NCI-H1436 treated with DMSO at 0.1 percent for 48 hours (cell line): ENCODE measurements around the gene KIFAP3.
"Not testable (repeated sequence)": the region's sequence is repeated elsewhere in the genome, so short reads cannot be mapped to it uniquely, and the experiment has no call there.

Experiments
- DNase-seq: peaks from one replicate; lab custom pipeline; 2025; lab: John Stamatoyannopoulos, UW

KIFAP3 gene

GRCh38 chr1:169924063-169924462 is 150.4 kb downstream of the KIFAP3 start:
- no peak for DNase-seq

GRCh38 chr1:169921080-169921479 is 153.4 kb downstream of the KIFAP3 start:
- no peak for DNase-seq

- no peak for DNase-seq
Measured at GRCh38 chr1:169918927-169919326, 155.6 kb downstream of the KIFAP3 start.

- not testable (repeated sequence) for DNase-seq
Measured at GRCh38 chr1:169918220-169918619, 156.3 kb downstream of the KIFAP3 start.

- DNase-seq, result no peak
Measured at GRCh38 chr1:169915150-169915549, 159.3 kb downstream of the KIFAP3 start.

- no peak for DNase-seq
Measured at GRCh38 chr1:169914531-169914930, 160.0 kb downstream of the KIFAP3 start.

- DNase-seq, result no peak
Measured at GRCh38 chr1:169909499-169909898, 165.0 kb downstream of the KIFAP3 start.

GRCh38 chr1:169906938-169907337 is 167.6 kb downstream of the KIFAP3 start:
- DNase-seq, result no peak

- no peak for DNase-seq
Measured at GRCh38 chr1:169904834-169905233, 169.7 kb downstream of the KIFAP3 start.

GRCh38 chr1:169902751-169903150 is 171.7 kb downstream of the KIFAP3 start:
- no peak for DNase-seq

- no peak for DNase-seq
Measured at GRCh38 chr1:169901115-169901514, 173.4 kb downstream of the KIFAP3 start.

- DNase-seq, result no peak
Measured at GRCh38 chr1:169900571-169900970, 173.9 kb downstream of the KIFAP3 start.

- no peak for DNase-seq
Measured at GRCh38 chr1:169899519-169900217, 174.8 kb downstream of the KIFAP3 start.

- DNase-seq, result no peak
Measured at GRCh38 chr1:169896013-169896412, 178.5 kb downstream of the KIFAP3 start.

- DNase-seq, result no peak
Measured at GRCh38 chr1:169894424-169895145, 179.9 kb downstream of the KIFAP3 start.

- peak; percentile 92 for DNase-seq
Measured at GRCh38 chr1:169893645-169894423, 180.7 kb downstream of the KIFAP3 start, which contains the start of gene SCYL3. Gene SCYL3 (minus strand): TSS chr1:169893896. CDS start chr1:169888840, 5,056 bp downstream.

GRCh38 chr1:169892927-169893644 is 181.4 kb downstream of the KIFAP3 start:
- DNase-seq, result no peak

GRCh38 chr1:169892176-169892926 is 182.1 kb downstream of the KIFAP3 start:
- no peak for DNase-seq

GRCh38 chr1:169891539-169891885 is 183.0 kb downstream of the KIFAP3 start:
- DNase-seq, result no peak

GRCh38 chr1:169890761-169891538 is 183.5 kb downstream of the KIFAP3 start:
- DNase-seq, result no peak

- no peak for DNase-seq
Measured at GRCh38 chr1:169889871-169890270, 184.6 kb downstream of the KIFAP3 start.
